K562 (cell line): ENCODE results near the gene TIGIT. TPM values are rescaled to one million over a fixed set of nuclear protein-coding genes. Genes with fewer than 3 reads are reported as not detected.

ENCODE experiments used
- HCFC1 ChIP-seq: IDR thresholded peaks from 2 replicates; pipeline ENCODE4 v1.6.1; 2012; ENCODE audit warnings: low read depth, low read length, improper control_type of control experiment
- JUND ChIP-seq, 2 experiments: IDR thresholded peaks; 2 replicates in 1 of 2; 3 replicates in 1 of 2; pipeline ENCODE4 v1.6.1; 2011; ENCODE audit warnings: borderline replicate concordance in 2 of 2, low read depth in 2 of 2, low read length in 2 of 2, improper control_type of control experiment in 1 of 2, missing biosample characterization in 1 of 2, missing genetic modification characterization in 1 of 2, missing genetic modification reagents in 1 of 2
- NCOA4 ChIP-seq: fragments of 450-650 bp; IDR thresholded peaks from 2 replicates; pipeline ENCODE4 v1.6.1; 2018; ENCODE audit warnings: mild to moderate bottlenecking; ENCODE audit not compliant: partially characterized antibody
- NRF1 ChIP-seq, 2 experiments: fragments of 450-650 bp; IDR thresholded peaks in 1 of 2; conservative IDR thresholded peaks in 1 of 2; 2 replicates each; pipeline ENCODE4 v1.6.1; 2014; ENCODE audit warnings: mild to moderate bottlenecking in 2 of 2
- RFX1 ChIP-seq: fragments of 450-650 bp; IDR thresholded peaks from 2 replicates; pipeline ENCODE4 v1.6.1; 2016; ENCODE audit warnings: mild to moderate bottlenecking, moderate library complexity
- SMC3 ChIP-seq: conservative IDR thresholded peaks from 2 replicates; pipeline ENCODE4 v1.6.1; 2011; ENCODE audit warnings: low read depth, low read length, improper control_type of control experiment; ENCODE audit not compliant: insufficient read depth
- ZNF436 ChIP-seq: fragments of 250-450, 450-650 bp; sonication (Bioruptor Pico); formaldehyde crosslinking; IDR thresholded peaks from 2 replicates; pipeline ENCODE4 v1.7.0; 2020; ENCODE audit warnings: mild to moderate bottlenecking
- ZNF445 ChIP-seq: fragments of 250-450 bp; sonication (Bioruptor Pico); IDR thresholded peaks from 2 replicates; pipeline ENCODE4 v1.4.0; 2020; ENCODE audit warnings: low read depth, mild to moderate bottlenecking, moderate library complexity
- microRNA counts: library from miRNA; unstranded; fragments of <30 nt; microRNA quantifications from one replicate; lab custom pipeline; 2016
- polyA plus RNA-seq, 8 experiments: library from polyadenylated mRNA; depleted of rRNA in 4 of 8; stranded (reverse) in 5 of 8; unstranded in 3 of 8; fragments of >200 nt; fragmentation: Nextera tagmentation in 2 of 8; fragmentation: Illumina TruSeq in 1 of 8; extraction: Ambion mirVana in 2 of 8; extraction: Trizol in 1 of 8; gene quantifications; 2 replicates each; pipeline versions ENCODE4 v1.2.1 to v1.2.3, GENCODE V29; 2011 to 2014; ENCODE audit warnings: inconsistent platforms in 1 of 8, missing spikeins in 1 of 8
- total RNA-seq, 7 experiments: library from RNA; depleted of rRNA in 6 of 7; stranded (reverse); fragments of >200 nt in 6 of 7; fragmentation: Illumina TruSeq in 2 of 7; extraction: Trizol in 2 of 7; gene quantifications; 2 replicates each; pipeline versions ENCODE4 v1.2.1 to v1.2.3, GENCODE V29; 2011 to 2021; ENCODE audit warnings: low replicate concordance in 1 of 7
- TF ChIP-seq, protein P1 (sequence below): fragments of 250-450 bp; sonication (Bioruptor Pico); IDR thresholded peaks from 2 replicates; pipeline ENCODE4 v1.5.1; 2021; ENCODE audit warnings: mild to moderate bottlenecking
- TF ChIP-seq, protein P2 (sequence below): fragments of 250-450 bp; sonication (Bioruptor Pico); IDR thresholded peaks from 2 replicates; pipeline ENCODE4 v1.5.0; 2020; ENCODE audit warnings: mild to moderate bottlenecking

TIGIT gene
- total and polyA plus RNA-seq, 9 of the 15 experiments (the other 6 are each of a cell fraction or from before 2014, with no cell fraction given): 0.11 TPM; not detected in 8

DNA sequence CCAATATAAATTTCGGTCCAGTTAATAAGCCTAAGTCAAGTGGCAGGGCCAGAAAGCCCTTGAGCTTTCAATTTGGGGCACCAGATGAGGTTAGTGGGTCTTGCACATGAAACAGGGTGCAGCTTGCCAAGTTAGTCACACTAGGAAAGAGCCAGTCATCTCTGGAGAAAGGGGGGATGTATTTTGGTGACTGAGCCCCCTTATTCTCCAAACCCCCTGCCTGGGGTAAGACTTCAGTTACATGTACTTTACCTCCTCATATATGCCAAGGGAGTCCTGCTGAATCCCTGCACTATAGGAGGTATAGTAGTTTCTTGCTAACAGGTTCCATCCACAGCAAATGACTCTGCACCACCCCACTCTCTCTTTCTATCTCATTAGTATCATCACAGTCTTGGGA is 62.7 kb downstream of the TIGIT start (continued):
- no peak for TF ChIP-seq JUND (IDR thresholded peaks at IDR 0.05; ENCODE audit: borderline replicate concordance, low read depth, low read length)
- no peak for TF ChIP-seq JUND (tag; IDR thresholded peaks at IDR 0.05; ENCODE audit: borderline replicate concordance, low read depth, low read length)
- TF ChIP-seq, protein P1, sequence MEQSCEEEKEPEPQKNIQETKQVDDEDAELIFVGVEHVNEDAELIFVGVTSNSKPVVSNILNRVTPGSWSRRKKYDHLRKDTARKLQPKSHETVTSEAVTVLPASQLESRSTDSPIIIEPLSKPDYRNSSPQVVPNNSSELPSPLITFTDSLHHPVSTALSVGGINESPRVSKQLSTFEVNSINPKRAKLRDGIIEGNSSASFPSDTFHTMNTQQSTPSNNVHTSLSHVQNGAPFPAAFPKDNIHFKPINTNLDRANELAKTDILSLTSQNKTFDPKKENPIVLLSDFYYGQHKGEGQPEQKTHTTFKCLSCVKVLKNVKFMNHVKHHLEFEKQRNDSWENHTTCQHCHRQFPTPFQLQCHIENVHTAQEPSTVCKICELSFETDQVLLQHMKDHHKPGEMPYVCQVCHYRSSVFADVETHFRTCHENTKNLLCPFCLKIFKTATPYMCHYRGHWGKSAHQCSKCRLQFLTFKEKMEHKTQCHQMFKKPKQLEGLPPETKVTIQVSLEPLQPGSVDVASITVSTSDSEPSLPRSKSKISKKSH (CRISPR knock-in tag): no peak
- TF ChIP-seq NRF1 (conservative IDR thresholded peaks at IDR 0.05 in 1 of 2, IDR thresholded peaks at IDR 0.05 in 1 of 2): no peak
- TF ChIP-seq NCOA4: no peak
- TF ChIP-seq ZNF445: no peak
- no peak for TF ChIP-seq HCFC1
- no peak for TF ChIP-seq SMC3
- TF ChIP-seq RFX1: no peak
- TF ChIP-seq, protein P2, sequence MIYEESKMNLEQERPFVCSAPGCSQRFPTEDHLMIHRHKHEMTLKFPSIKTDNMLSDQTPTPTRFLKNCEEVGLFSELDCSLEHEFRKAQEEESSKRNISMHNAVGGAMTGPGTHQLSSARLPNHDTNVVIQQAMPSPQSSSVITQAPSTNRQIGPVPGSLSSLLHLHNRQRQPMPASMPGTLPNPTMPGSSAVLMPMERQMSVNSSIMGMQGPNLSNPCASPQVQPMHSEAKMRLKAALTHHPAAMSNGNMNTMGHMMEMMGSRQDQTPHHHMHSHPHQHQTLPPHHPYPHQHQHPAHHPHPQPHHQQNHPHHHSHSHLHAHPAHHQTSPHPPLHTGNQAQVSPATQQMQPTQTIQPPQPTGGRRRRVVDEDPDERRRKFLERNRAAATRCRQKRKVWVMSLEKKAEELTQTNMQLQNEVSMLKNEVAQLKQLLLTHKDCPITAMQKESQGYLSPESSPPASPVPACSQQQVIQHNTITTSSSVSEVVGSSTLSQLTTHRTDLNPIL (CRISPR knock-in tag): no peak
- no peak for TF ChIP-seq ZNF436

MicroRNAs within 50 kb of the gene (microRNA counts, 767-probe panel; counts per million panel counts)
- not detected for microRNA hsa-miR-568 (lab: Ali Mortazavi, UCI)

Other genes with a start within 250 kb of the TIGIT start
- gene CCDC191, start 237.5 kb upstream of the TIGIT start, total RNA-seq (2014; rRNA removed): 0.18 and 0.29 TPM in 2 replicates
- 0.47 and 0.83 TPM in 2 replicates for gene CCDC191, start 237.5 kb upstream of the TIGIT start, total RNA-seq (2014; rRNA removed; fragmentation: Illumina TruSeq; extraction: Trizol)
- gene CCDC191, start 237.5 kb upstream of the TIGIT start, total RNA-seq (2015; rRNA removed; fragmentation: Illumina TruSeq; extraction: Trizol): 0.22 and 0.38 TPM in 2 replicates
- gene CCDC191, start 237.5 kb upstream of the TIGIT start, total RNA-seq (2021): 0.09 and 0.11 TPM in 2 replicates
- gene CCDC191, start 237.5 kb upstream of the TIGIT start, polyA plus RNA-seq (2011; rRNA removed): 0.39 and 0.42 TPM in 2 replicates
- gene CCDC191, start 237.5 kb upstream of the TIGIT start, polyA plus RNA-seq (2014; fragmentation: Illumina TruSeq; extraction: Trizol): 0.28 and 0.52 TPM in 2 replicates
- under 1 TPM; 0.10 to 0.55 TPM for gene CCDC191, start 237.5 kb upstream of the TIGIT start, polyA plus RNA-seq (2014; fragmentation: Nextera tagmentation; extraction: Ambion mirVana)
- gene CCDC191, start 237.5 kb upstream of the TIGIT start, polyA plus RNA-seq (2014; rRNA removed): 0.03 and 0.17 TPM in 2 replicates
- gene QTRT2, start 237.3 kb upstream of the TIGIT start, total RNA-seq (2014; rRNA removed): 10.5 and 14.8 TPM in 2 replicates
- 24.1 and 25.6 TPM in 2 replicates for gene QTRT2, start 237.3 kb upstream of the TIGIT start, total RNA-seq (2014; rRNA removed; fragmentation: Illumina TruSeq; extraction: Trizol)
- gene QTRT2, start 237.3 kb upstream of the TIGIT start, total RNA-seq (2015; rRNA removed; fragmentation: Illumina TruSeq; extraction: Trizol): 21.9 and 25.1 TPM in 2 replicates
- 20.7 and 25.3 TPM in 2 replicates for gene QTRT2, start 237.3 kb upstream of the TIGIT start, total RNA-seq (2021)
- gene QTRT2, start 237.3 kb upstream of the TIGIT start, polyA plus RNA-seq (2011; rRNA removed): 10.6 and 14.6 TPM in 2 replicates
- 14.6 and 21.2 TPM in 2 replicates for gene QTRT2, start 237.3 kb upstream of the TIGIT start, polyA plus RNA-seq (2014; fragmentation: Illumina TruSeq; extraction: Trizol)
- gene QTRT2, start 237.3 kb upstream of the TIGIT start, polyA plus RNA-seq (2014; fragmentation: Nextera tagmentation; extraction: Ambion mirVana): 10 to 100 TPM; 15.9 to 17.3 TPM
- 10.2 and 11.6 TPM in 2 replicates for gene QTRT2, start 237.3 kb upstream of the TIGIT start, polyA plus RNA-seq (2014; rRNA removed)
- gene DRD3, start 115.0 kb upstream of the TIGIT start, total RNA-seq (2014; rRNA removed): not detected in 2 replicates
- gene DRD3, start 115.0 kb upstream of the TIGIT start, total RNA-seq (2014; rRNA removed; fragmentation: Illumina TruSeq; extraction: Trizol): not detected in 2 replicates
- gene DRD3, start 115.0 kb upstream of the TIGIT start, total RNA-seq (2015; rRNA removed; fragmentation: Illumina TruSeq; extraction: Trizol): not detected in 2 replicates
- gene DRD3, start 115.0 kb upstream of the TIGIT start, total RNA-seq (2021): not detected in 2 replicates
- not detected in 2 replicates for gene DRD3, start 115.0 kb upstream of the TIGIT start, polyA plus RNA-seq (2011; rRNA removed)
- not detected in 2 replicates for gene DRD3, start 115.0 kb upstream of the TIGIT start, polyA plus RNA-seq (2014; fragmentation: Illumina TruSeq; extraction: Trizol)
- gene DRD3, start 115.0 kb upstream of the TIGIT start, polyA plus RNA-seq (2014; fragmentation: Nextera tagmentation; extraction: Ambion mirVana): not detected
- not detected in 2 replicates for gene DRD3, start 115.0 kb upstream of the TIGIT start, polyA plus RNA-seq (2014; rRNA removed)
- gene ZNF80, start 56.5 kb upstream of the TIGIT start, total RNA-seq (2014; rRNA removed): 0.05 TPM in 1 of 2 replicates, not detected in the other
- gene ZNF80, start 56.5 kb upstream of the TIGIT start, total RNA-seq (2014; rRNA removed; fragmentation: Illumina TruSeq; extraction: Trizol): 0.06 TPM in 1 of 2 replicates, not detected in the other
- 0.04 TPM in 1 of 2 replicates, not detected in the other for gene ZNF80, start 56.5 kb upstream of the TIGIT start, total RNA-seq (2015; rRNA removed; fragmentation: Illumina TruSeq; extraction: Trizol)
- gene ZNF80, start 56.5 kb upstream of the TIGIT start, total RNA-seq (2021): not detected in 2 replicates
- gene ZNF80, start 56.5 kb upstream of the TIGIT start, polyA plus RNA-seq (2011; rRNA removed): 0.03 TPM in 1 of 2 replicates, not detected in the other
- gene ZNF80, start 56.5 kb upstream of the TIGIT start, polyA plus RNA-seq (2014; fragmentation: Illumina TruSeq; extraction: Trizol): 0.07 TPM in 1 of 2 replicates, not detected in the other
- under 1 TPM; 0.01 to 0.06 TPM for gene ZNF80, start 56.5 kb upstream of the TIGIT start, polyA plus RNA-seq (2014; fragmentation: Nextera tagmentation; extraction: Ambion mirVana)
- gene ZNF80, start 56.5 kb upstream of the TIGIT start, polyA plus RNA-seq (2014; rRNA removed): not detected in 2 replicates